Measurements from ENCODE around the gene DLGAP4. TPM values are rescaled to one million over a fixed set of nuclear protein-coding genes. Genes with fewer than 3 reads are reported as not detected.
A peak's percentile ranks its signal among the peaks of the same experiment; 100 is the strongest.

Gene DLGAP4
- total RNA-seq, 1 experiment from 2014 or later = 80.3 TPM

GRCh38 chr20:36467076-36467999, 161.2 kb downstream of the DLGAP4 start:
- Mint-ChIP-seq H3K27me3 (ENCODE audit: insufficient read depth, unreplicated experiment) (no peaks in the 10 kb centered on the region), H3K9me3 (ENCODE audit: unreplicated experiment) (no peaks in the 10 kb centered on the region), H3K4me1 (ENCODE audit: insufficient read depth, unreplicated experiment) (peaks cover 29% of the 10 kb centered on the region), H3K27ac (ENCODE audit: low read depth, unreplicated experiment) (peak overlapping the region; percentile 29), H3K4me3 (ENCODE audit: unreplicated experiment) (no peak overlapping the region), H3K36me3 (ENCODE audit: insufficient read depth, unreplicated experiment) (peaks cover 4% of the 10 kb centered on the region)
- intact Hi-C loops (cut with micrococcal nuclease) = no loop called here
- TF ChIP-seq CTCF (IDR thresholded peaks at IDR 0.05; ENCODE audit: unreplicated experiment) = no peak
- CTCF ChIA-PET = interaction anchor here (1.0 to 1.7 kb wide), 3 partner anchors 28 to 287 kb away, joined by 3 to 7 read pairs (median 4); no protein-coding TSS in a partner anchor
- peak; percentile 55 for DNase-seq (ENCODE audit: unreplicated experiment)
- no TSS peak for BruUV-seq (replicated peaks)
- POLR2A ChIA-PET = interaction anchor here (1.6 kb wide), 1 partner anchor 138 kb away, joined by 6 read pairs; the partner anchor contains the start of gene RAB5IF

GRCh38 chr20:36468149-36469000, 162.2 kb downstream of the DLGAP4 start:
- no peaks in the 10 kb centered on the region for H3K9me3 Mint-ChIP-seq (ENCODE audit: unreplicated experiment)
- DNase-seq (ENCODE audit: unreplicated experiment) = no peak
- POLR2A ChIA-PET = no interaction called here
- intact Hi-C loops (cut with micrococcal nuclease) = no loop called here
- CTCF ChIA-PET = no interaction called here
- no peak overlapping the region for H3K27ac Mint-ChIP-seq (ENCODE audit: low read depth, unreplicated experiment)
- peaks cover 33% of the 10 kb centered on the region for H3K4me1 Mint-ChIP-seq (ENCODE audit: insufficient read depth, unreplicated experiment)
- peaks cover 4% of the 10 kb centered on the region for H3K36me3 Mint-ChIP-seq (ENCODE audit: insufficient read depth, unreplicated experiment)
- H3K4me3 Mint-ChIP-seq (ENCODE audit: unreplicated experiment) = no peak overlapping the region
- TF ChIP-seq CTCF (IDR thresholded peaks at IDR 0.05; ENCODE audit: unreplicated experiment) = no peak
- BruUV-seq (replicated peaks) = no TSS peak
- H3K27me3 Mint-ChIP-seq (ENCODE audit: insufficient read depth, unreplicated experiment) = no peaks in the 10 kb centered on the region

GRCh38 chr20:36469973-36470372, 163.8 kb downstream of the DLGAP4 start:
- H3K27ac Mint-ChIP-seq (ENCODE audit: low read depth, unreplicated experiment) = no peak overlapping the region
- DNase-seq (ENCODE audit: unreplicated experiment) = no peak
- ChIA-PET POLR2A (no interaction called here), CTCF (interaction anchor here (0.7 kb wide), 1 partner anchor 88 kb away, joined by 3 read pairs; no protein-coding TSS in a partner anchor)
- H3K4me1 Mint-ChIP-seq (ENCODE audit: insufficient read depth, unreplicated experiment) = peaks cover 47% of the 10 kb centered on the region
- BruUV-seq (replicated peaks) = no TSS peak
- no peak for TF ChIP-seq CTCF (IDR thresholded peaks at IDR 0.05; ENCODE audit: unreplicated experiment)
- H3K9me3 Mint-ChIP-seq (ENCODE audit: unreplicated experiment) = no peaks in the 10 kb centered on the region
- peaks cover 4% of the 10 kb centered on the region for H3K36me3 Mint-ChIP-seq (ENCODE audit: insufficient read depth, unreplicated experiment)
- no peak overlapping the region for H3K4me3 Mint-ChIP-seq (ENCODE audit: unreplicated experiment)
- no peaks in the 10 kb centered on the region for H3K27me3 Mint-ChIP-seq (ENCODE audit: insufficient read depth, unreplicated experiment)
- intact Hi-C loops (cut with micrococcal nuclease) = no loop called here
